Thyroid gland (tissue), 4 donors: ENCODE results near the gene LINGO4. TPM values are rescaled to one million over a fixed set of nuclear protein-coding genes. Genes with fewer than 3 reads are reported as not detected.

Experiments
- DNase-seq, 2 donors: peaks; one replicate each; pipeline ENCODE4 v3.0.0-alpha.2; 2019
- H3K27ac ChIP-seq, 3 donors: fragments of 200-600 bp; sonication (generic); 1 replicate in 2 of 3; 2 replicates in 1 of 3; pipeline ENCODE4 v1.5.1; 2016 to 2019; ENCODE audit warnings: mild to moderate bottlenecking in 1 of 3, moderate library complexity in 1 of 3
- H3K27me3 ChIP-seq: fragments of 200-600 bp; sonication (generic); one replicate; pipeline ENCODE4 v1.5.1; 2019
- H3K36me3 ChIP-seq, 2 donors: fragments of 200-600 bp; sonication (generic); one replicate each; pipeline ENCODE4 v1.5.1; 2016 to 2019
- H3K4me1 ChIP-seq, 2 donors: fragments of 200-600 bp; sonication (generic); one replicate each; pipeline ENCODE4 v1.5.1; 2017 to 2019
- H3K4me3 ChIP-seq, 3 donors: fragments of 200-600 bp; sonication (generic); replicated peaks in 1 of 3; 1 replicate in 2 of 3; 2 replicates in 1 of 3; pipeline ENCODE4 v1.5.1; 2016; ENCODE audit warnings: mild to moderate bottlenecking in 1 of 3
- H3K9me3 ChIP-seq: fragments of 200-600 bp; sonication (generic); one replicate; pipeline ENCODE4 v1.5.1; 2017
- CTCF ChIP-seq, 6 experiments: fragments of 200-600 bp in 3 of 6; fragments of 450-650 bp in 3 of 6; sonication (generic) in 3 of 6; IDR thresholded peaks; one replicate each; pipeline ENCODE4 v1.5.1; 2016 to 2019; ENCODE audit warnings: antibody characterized with exemption in 6 of 6, mild to moderate bottlenecking in 2 of 6, inconsistent platforms in 1 of 6, moderate library complexity in 1 of 6
- POLR2A ChIP-seq, 2 donors: fragments of 450-650 bp; IDR thresholded peaks; one replicate each; pipeline ENCODE4 v1.6.1; 2017; ENCODE audit warnings: antibody characterized with exemption in 2 of 2, mild to moderate bottlenecking in 2 of 2, moderate library complexity in 1 of 2
- WGBS, 2 donors: methylation state at CpG; one replicate each; pipeline ENCODE4 v1.1.5; 2017; 5-methylcytosine and 5-hydroxymethylcytosine counted together
- intact Hi-C: fragments of 100-400 bp; cut with DNase I; formaldehyde crosslinking; loops from one replicate; pipeline ENCODE4 v1.15.1; 2023
- small RNA-seq: library from RNA; depleted of rRNA; stranded (forward); fragments of <200 nt; gene quantifications from one replicate; pipeline ENCODE3, GENCODE V24; 2016
- total RNA-seq, 4 donors: library from RNA; depleted of rRNA; stranded (reverse); fragments of >200 nt; gene quantifications; one replicate each; pipeline ENCODE4 v1.2.3, GENCODE V29; 2016

Gene LINGO4
- total RNA-seq, 4 donors from 2014 or later, result 0.13 to 0.63 (median 0.24) TPM

DNA sequence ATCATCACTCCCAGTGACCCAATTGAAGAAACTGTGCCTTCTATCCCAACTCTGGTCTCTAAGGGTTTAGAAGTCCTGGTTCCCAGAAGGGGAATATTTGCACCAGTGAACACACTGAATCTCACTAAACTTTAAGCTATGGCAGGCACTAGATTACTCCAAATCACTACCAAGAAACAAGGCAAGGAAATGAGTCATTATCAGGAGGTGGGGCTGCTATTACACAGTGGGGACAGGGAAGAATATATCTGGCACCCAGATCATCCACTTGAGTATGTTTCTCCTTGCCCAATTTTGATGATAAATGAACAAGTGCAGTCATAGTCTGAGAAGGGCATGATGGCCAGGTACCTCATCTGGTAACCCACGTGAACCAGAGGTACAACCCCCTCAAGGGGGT is 48.9 kb downstream of the LINGO4 start:
- peaks cover 12 to 19% of the 10 kb centered on the region in 2 donors for H3K36me3 ChIP-seq
- no peak overlapping the region for H3K4me3 ChIP-seq
- 64 to 73% methylated on average over 1 of the region's 1 CpG for WGBS, 2 donors
- H3K27me3 ChIP-seq, result no peaks in the 10 kb centered on the region
- intact Hi-C loops, result no loop called here
- DNase-seq, result no peak
- H3K27ac ChIP-seq, result no peak overlapping the region
- H3K9me3 ChIP-seq, result no peaks in the 10 kb centered on the region
- H3K4me1 ChIP-seq, result no peaks in the 10 kb centered on the region
- TF ChIP-seq CTCF (IDR thresholded peaks at IDR 0.05) (no peak), POLR2A (IDR thresholded peaks at IDR 0.05) (no peak)

Small RNA genes lying within 50 kb of the gene (small RNA-seq; reads per million reads assigned to genes)
- gene RF00019, result not detected

Other genes with a start within 250 kb of the LINGO4 start
- gene SNX27, start 193.4 kb downstream of the LINGO4 start, total RNA-seq, result 10 to 100 TPM; 33.8 to 43.4 (median 37.9) TPM
- gene CELF3, start 88.6 kb downstream of the LINGO4 start, total RNA-seq, result 1 to 10 TPM in 1 of 4 donors, not detected in 3; 1.4 TPM
- gene RIIAD1, start 83.9 kb downstream of the LINGO4 start, total RNA-seq, result not detected
- 10 to 100 TPM; 57.2 to 66.5 (median 61.8) TPM for gene MRPL9, start 41.9 kb downstream of the LINGO4 start, total RNA-seq
- gene TDRKH, start 14.9 kb downstream of the LINGO4 start, total RNA-seq, result 10 to 100 TPM; 10.8 to 17.1 (median 13.1) TPM
- 10 to 100 TPM; 29.7 to 48.4 (median 38.8) TPM for gene RORC, start 26.4 kb upstream of the LINGO4 start, total RNA-seq
- 1 to 10 TPM in 1 of 4 donors, under 1 TPM in 2, not detected in 1; 0.29 to 1.3 (median 0.33) TPM for gene C2CD4D, start 34.4 kb upstream of the LINGO4 start, total RNA-seq
- not detected for gene THEM5, start 48.3 kb upstream of the LINGO4 start, total RNA-seq
- gene THEM4, start 104.1 kb upstream of the LINGO4 start, total RNA-seq, result 10 to 100 TPM; 28.5 to 32.5 (median 31.3) TPM
- gene S100A10, start 188.4 kb upstream of the LINGO4 start, total RNA-seq, result 10 to 100 TPM; 11.2 to 64.0 (median 35.6) TPM
- gene S100A11, start 231.6 kb upstream of the LINGO4 start, total RNA-seq, result 100 to 1,000 TPM; 120 to 368 (median 160) TPM